Stimulated activated naive CD4-positive, alpha-beta T cell (primary cell): ENCODE data around the gene CRYGA.
"Not testable (repeated sequence)": the region's sequence is repeated elsewhere in the genome, so short reads cannot be mapped to it uniquely, and the experiment has no call there.

ENCODE experiments used
- DNase-seq, 6 experiments: peaks; one replicate each; lab custom pipeline; 2025; lab: John Stamatoyannopoulos, UW

Gene CRYGA

GRCh38 chr2:208164951-208165755 lies 1.8 kb upstream of the CRYGA start:
- no peak for DNase-seq

GRCh38 chr2:208156439-208156838 lies 7.0 kb downstream of the CRYGA start:
- DNase-seq = no peak

- DNase-seq = no peak
Observed at GRCh38 chr2:208153156-208153555, 10.2 kb downstream of the CRYGA start.

GRCh38 chr2:208150956-208151355 lies 12.4 kb downstream of the CRYGA start:
- no peak for DNase-seq

- DNase-seq = no peak
Observed at GRCh38 chr2:208150094-208150493, 13.3 kb downstream of the CRYGA start.

GRCh38 chr2:208148803-208149202 lies 14.6 kb downstream of the CRYGA start:
- no peak for DNase-seq

- no peak for DNase-seq
Observed at GRCh38 chr2:208147759-208148158, 15.6 kb downstream of the CRYGA start.

GRCh38 chr2:208147008-208147407 lies 16.4 kb downstream of the CRYGA start:
- no peak for DNase-seq

GRCh38 chr2:208146006-208146405 lies 17.4 kb downstream of the CRYGA start, which contains the start of gene CRYGB:
CRYGB (minus strand) TSS chr2:208146158; CDS start chr2:208146120, 38 bp downstream.
- no peak for DNase-seq

- DNase-seq = no peak
Observed at GRCh38 chr2:208142925-208143799, 20.2 kb downstream of the CRYGA start.

GRCh38 chr2:208142240-208142924 lies 21.0 kb downstream of the CRYGA start:
- no peak for DNase-seq

- DNase-seq = no peak
Observed at GRCh38 chr2:208139447-208139846, 23.9 kb downstream of the CRYGA start.

GRCh38 chr2:208138334-208138733 lies 25.1 kb downstream of the CRYGA start:
- DNase-seq = not testable (repeated sequence)

GRCh38 chr2:208136716-208137094 lies 26.7 kb downstream of the CRYGA start:
- DNase-seq = no peak

GRCh38 chr2:208135794-208136715 lies 27.3 kb downstream of the CRYGA start:
- no peak for DNase-seq

- no peak for DNase-seq
Observed at GRCh38 chr2:208134928-208135586, 28.3 kb downstream of the CRYGA start.

- DNase-seq = no peak
Observed at GRCh38 chr2:208130712-208131110, 32.7 kb downstream of the CRYGA start.

GRCh38 chr2:208129744-208130711 lies 33.4 kb downstream of the CRYGA start, which contains the start of gene CRYGC:
CRYGC (minus strand) TSS chr2:208129828; CDS start chr2:208129792, 36 bp downstream.
- no peak for DNase-seq

- DNase-seq = no peak
Observed at GRCh38 chr2:208128136-208128535, 35.3 kb downstream of the CRYGA start.
